HL-60 (cell line): ENCODE data around the gene ECD.
A peak's percentile ranks its signal among the peaks of the same experiment; 100 is the strongest.

Source experiments
- DNase-seq, 2 experiments: peaks; one replicate each; pipeline ENCODE4 v3.0.0-alpha.2; 2010 to 2020; ENCODE audit warnings: low read depth in 1 of 2, low spot score in 1 of 2
- H3K27ac ChIP-seq: fragments of 250-450 bp; sonication (Bioruptor Pico); replicated peaks from 2 replicates; pipeline ENCODE4 v1.5.1; 2020; ENCODE audit warnings: mild to moderate bottlenecking, moderate library complexity
- H3K27me3 ChIP-seq: fragments of 250-450 bp; sonication (Bioruptor Pico); 2 replicates; pipeline ENCODE4 v1.5.1; 2021; ENCODE audit warnings: mild to moderate bottlenecking, moderate library complexity; ENCODE audit not compliant: insufficient read depth, poor library complexity, severe bottlenecking
- H3K4me3 ChIP-seq: replicated peaks from 2 replicates; pipeline ENCODE4 v1.5.1; 2011; ENCODE audit warnings: mild to moderate bottlenecking, control low read depth, low read length; ENCODE audit not compliant: insufficient read depth
- CTCF ChIP-seq: IDR thresholded peaks from one replicate; pipeline ENCODE4 v1.5.1; 2011; ENCODE audit warnings: low read length, control low read depth, inconsistent platforms; ENCODE audit not compliant: insufficient read depth
- GABPA ChIP-seq: IDR thresholded peaks from 2 replicates; pipeline ENCODE4 v1.6.1; 2012; ENCODE audit warnings: low read depth
- POLR2AphosphoS5 ChIP-seq: IDR thresholded peaks from 2 replicates; pipeline ENCODE4 v1.6.1; 2012; ENCODE audit warnings: low read depth
- REST ChIP-seq: IDR thresholded peaks from 2 replicates; pipeline ENCODE4 v1.6.1; 2012; ENCODE audit warnings: low read depth; ENCODE audit not compliant: insufficient replicate concordance
- SPI1 ChIP-seq: IDR thresholded peaks from 2 replicates; pipeline ENCODE4 v1.6.1; 2012; ENCODE audit warnings: low read depth, mild to moderate bottlenecking, borderline replicate concordance
- long read RNA-seq: library from polyadenylated mRNA; unstranded; transcript quantifications from one replicate; pipeline ENCODE4 v2.0.0, GENCODE V29; 2020

ECD gene
- long read RNA-seq, transcript ECD-201 (14 exons, 3,069 nt) = major isoform, 277 of 303 reads
- long read RNA-seq, partial matches to known transcripts = 5 of 303 reads
- long read RNA-seq, other reads (novel, unspliced or antisense) = 21 of 303 reads

- TF ChIP-seq CTCF (no peak), REST (no peak), SPI1 (peak; percentile 25; the same call in 1 of the 2 replicates), GABPA (peak; percentile 96), POLR2AphosphoS5 (peak; percentile 89)
- peak; percentile 78 to 92 for DNase-seq
- Histone ChIP-seq H3K27me3 (no peaks in the 10 kb centered on the region), H3K27ac (peak within 1 kb of the TSS; percentile 76), H3K4me3 (peak within 1 kb of the TSS; percentile 95)
These were observed at the start of gene ECD, which contains the start of gene FAM149B1 for GRCh38 chr10:73167783-73168464. ECD (minus strand) TSS chr10:73168008; CDS start chr10:73163937, 4,071 bp downstream. FAM149B1 (plus strand) TSS chr10:73168119; CDS start chr10:73168340, 221 bp downstream.

- Histone ChIP-seq H3K4me3 (no peak overlapping the region), H3K27ac (no peak overlapping the region), H3K27me3 (no peaks in the 10 kb centered on the region)
- TF ChIP-seq CTCF (no peak), SPI1 (no peak), POLR2AphosphoS5 (no peak), GABPA (no peak)
- DNase-seq = no peak
These were observed 47.9 kb upstream of the ECD start for GRCh38 chr10:73215749-73216148.

- no peak for DNase-seq
- no peaks in the 10 kb centered on the region for H3K27me3 ChIP-seq
- TF ChIP-seq CTCF (no peak), GABPA (no peak), SPI1 (no peak), REST (no peak), POLR2AphosphoS5 (no peak)
- H3K27ac ChIP-seq = no peak overlapping the region
- no peak overlapping the region for H3K4me3 ChIP-seq
These were observed 43.5 kb upstream of the ECD start for GRCh38 chr10:73211106-73211811.
